Coronary artery (tissue), 2 donors: Measurements from ENCODE around the gene OPHN1.

Experiments
- DNase-seq: peaks from one replicate; pipeline ENCODE4 v3.0.0-alpha.2; 2017; ENCODE audit warnings: low spot score
- H3K27ac ChIP-seq, 2 donors: fragments of 200-600 bp; sonication (generic); one replicate each; pipeline ENCODE4 v1.5.1; 2016 to 2019
- H3K4me3 ChIP-seq: fragments of 200-600 bp; sonication (generic); 2 replicates; pipeline ENCODE4 v1.5.1; 2016; ENCODE audit warnings: mild to moderate bottlenecking, moderate library complexity
- TF ChIP-seq, protein P1 (sequence below): fragments of 200-600 bp; sonication (generic); IDR thresholded peaks from one replicate; pipeline ENCODE4 v1.5.1; 2019; ENCODE audit warnings: antibody characterized with exemption

OPHN1 gene

DNA sequence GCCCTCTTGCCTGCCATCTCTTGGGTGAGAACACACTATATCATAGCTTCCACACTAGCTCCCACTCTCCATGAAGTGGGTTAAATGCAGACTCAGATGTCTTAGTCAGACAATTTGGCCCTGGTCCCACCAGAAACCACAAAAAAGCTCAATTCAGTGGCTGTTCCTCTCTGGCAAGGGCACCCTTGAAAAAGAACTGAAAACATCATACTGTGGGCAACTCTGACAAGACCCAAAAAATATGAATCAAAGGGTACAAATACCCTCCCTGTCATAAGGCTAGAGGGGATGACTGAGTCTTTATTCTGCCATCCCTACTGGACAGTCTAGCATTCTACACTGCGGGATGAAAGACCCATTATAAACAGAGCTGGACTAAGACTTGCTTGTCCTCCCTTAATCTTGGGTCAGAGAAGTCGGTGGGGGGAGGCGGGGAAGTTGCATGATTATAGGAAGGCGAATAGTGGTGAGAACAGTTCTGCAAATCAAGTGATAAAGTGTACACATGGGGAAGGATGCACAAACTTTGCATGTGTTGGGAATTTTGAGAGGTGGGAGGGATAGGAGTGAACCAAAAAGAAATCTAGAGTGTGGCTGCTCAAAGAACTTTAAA lies 172.1 kb downstream of the OPHN1 start:
- Histone ChIP-seq H3K27ac (no peak overlapping the region), H3K4me3 (no peak overlapping the region)
- TF ChIP-seq, protein P1, sequence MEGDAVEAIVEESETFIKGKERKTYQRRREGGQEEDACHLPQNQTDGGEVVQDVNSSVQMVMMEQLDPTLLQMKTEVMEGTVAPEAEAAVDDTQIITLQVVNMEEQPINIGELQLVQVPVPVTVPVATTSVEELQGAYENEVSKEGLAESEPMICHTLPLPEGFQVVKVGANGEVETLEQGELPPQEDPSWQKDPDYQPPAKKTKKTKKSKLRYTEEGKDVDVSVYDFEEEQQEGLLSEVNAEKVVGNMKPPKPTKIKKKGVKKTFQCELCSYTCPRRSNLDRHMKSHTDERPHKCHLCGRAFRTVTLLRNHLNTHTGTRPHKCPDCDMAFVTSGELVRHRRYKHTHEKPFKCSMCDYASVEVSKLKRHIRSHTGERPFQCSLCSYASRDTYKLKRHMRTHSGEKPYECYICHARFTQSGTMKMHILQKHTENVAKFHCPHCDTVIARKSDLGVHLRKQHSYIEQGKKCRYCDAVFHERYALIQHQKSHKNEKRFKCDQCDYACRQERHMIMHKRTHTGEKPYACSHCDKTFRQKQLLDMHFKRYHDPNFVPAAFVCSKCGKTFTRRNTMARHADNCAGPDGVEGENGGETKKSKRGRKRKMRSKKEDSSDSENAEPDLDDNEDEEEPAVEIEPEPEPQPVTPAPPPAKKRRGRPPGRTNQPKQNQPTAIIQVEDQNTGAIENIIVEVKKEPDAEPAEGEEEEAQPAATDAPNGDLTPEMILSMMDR, result no peak
- DNase-seq, result no peak

DNA sequence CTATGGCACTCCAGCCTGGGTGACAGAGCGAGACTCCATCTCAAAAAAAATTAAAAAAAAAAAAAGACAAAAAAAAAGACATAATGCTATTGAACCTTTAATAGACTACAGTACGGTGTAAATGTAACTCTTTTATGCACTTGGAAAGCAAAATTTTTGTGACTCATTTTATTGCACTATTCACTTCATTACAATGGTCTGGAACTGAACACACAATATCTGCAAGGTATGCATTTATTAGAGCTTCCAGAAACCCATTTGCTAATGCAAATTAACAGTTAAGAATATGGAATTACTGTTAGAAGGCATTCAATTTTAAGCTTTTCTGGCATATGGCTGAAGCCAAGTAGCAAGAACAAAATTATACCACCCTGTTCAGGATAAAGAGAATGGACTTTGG lies 176.3 kb downstream of the OPHN1 start:
- no peak for DNase-seq
- Histone ChIP-seq H3K4me3 (no peak overlapping the region), H3K27ac (no peak overlapping the region)
- TF ChIP-seq, protein P1, result no peak

DNA sequence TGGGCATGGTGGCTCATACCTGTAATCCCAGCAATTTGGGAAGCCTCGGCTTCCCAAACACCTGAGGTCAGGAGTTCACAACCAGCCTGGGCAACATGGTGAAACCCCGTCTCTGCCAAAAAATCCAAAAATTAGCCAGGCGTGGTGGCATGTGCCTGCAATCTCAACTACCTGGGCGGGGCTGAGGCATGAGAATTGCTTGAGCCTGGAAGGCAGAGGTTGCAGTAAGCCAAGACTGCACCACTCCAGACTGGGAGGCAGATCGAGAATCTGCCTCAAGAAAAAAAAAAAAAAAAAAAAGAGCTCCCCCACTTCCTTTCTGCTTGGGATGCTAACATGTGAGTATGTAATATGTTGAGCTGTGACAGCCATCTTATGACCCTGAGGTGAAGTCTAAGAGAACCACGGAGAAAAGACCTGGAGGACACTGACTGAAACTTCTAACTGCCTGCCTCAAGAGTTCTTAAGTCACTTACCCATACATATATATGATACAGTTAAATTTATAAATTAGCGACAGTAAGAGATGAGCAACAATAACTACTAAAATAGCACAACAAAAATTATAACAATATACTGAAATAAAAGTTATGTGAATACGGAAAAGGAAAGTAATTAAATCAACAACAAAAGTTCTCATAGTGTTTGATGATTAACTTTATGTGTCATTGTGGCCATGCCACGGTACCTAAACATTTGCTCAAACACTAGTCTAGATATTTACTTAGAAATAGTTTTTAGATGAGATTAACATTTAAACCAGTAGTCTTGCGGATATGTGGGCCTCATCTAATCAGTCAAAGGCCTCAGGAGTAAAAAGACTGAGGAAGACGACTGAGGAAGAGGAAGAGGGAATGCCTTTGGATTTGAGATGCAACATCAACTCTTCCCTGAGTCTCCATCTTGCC lies 178.3 kb downstream of the OPHN1 start:
- DNase-seq, result no peak
- H3K4me3 ChIP-seq, result no peak overlapping the region
- TF ChIP-seq, protein P1, result no peak

DNA sequence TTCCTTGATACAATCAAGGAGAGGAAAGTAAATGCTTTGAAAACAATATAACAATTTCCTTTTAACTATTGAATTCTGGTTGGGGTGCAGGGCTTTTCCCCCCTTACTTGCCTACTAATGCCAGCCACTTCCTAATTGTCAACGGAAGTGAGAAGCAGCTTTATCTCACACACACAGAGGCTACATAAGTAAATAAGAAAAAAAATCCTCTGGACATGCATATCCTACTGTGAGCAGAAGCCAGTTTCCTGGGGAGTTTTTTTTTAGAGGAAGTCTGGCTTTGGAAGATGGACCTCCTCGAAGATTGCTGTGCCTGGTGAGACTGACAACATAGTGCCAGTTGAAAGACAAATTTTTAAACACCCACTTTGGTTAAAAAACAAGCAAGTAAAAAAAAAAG lies 180.6 kb downstream of the OPHN1 start:
- Histone ChIP-seq H3K4me3 (no peak overlapping the region), H3K27ac (no peak overlapping the region)
- TF ChIP-seq, protein P1, result no peak
- DNase-seq, result no peak

More for the DNA sequence above, 178.3 kb downstream of the OPHN1 start:
- no peak overlapping the region for H3K27ac ChIP-seq

DNA sequence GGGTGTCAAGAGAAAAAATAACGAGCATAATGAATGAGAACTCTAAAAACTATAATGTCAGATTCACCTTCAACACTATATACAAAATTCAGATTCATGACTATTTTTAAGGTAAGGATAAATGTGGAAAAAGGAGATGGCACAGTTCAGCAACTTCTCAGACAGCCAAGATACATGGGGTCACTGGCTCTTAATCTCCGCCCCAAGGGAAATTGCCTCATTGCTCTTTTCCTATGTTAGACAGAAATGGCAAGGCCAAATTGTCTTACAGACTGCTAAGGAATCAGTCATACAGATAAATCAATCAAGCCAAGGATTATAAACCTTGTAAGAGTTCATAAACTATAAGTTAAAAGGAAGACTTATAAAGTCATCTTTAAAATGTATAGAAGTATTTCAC lies 183.4 kb downstream of the OPHN1 start:
- TF ChIP-seq, protein P1, result no peak
- H3K27ac ChIP-seq, result peak overlapping the region in 1 of 2 donors; percentile 13
- no peak overlapping the region for H3K4me3 ChIP-seq
- no peak for DNase-seq

DNA sequence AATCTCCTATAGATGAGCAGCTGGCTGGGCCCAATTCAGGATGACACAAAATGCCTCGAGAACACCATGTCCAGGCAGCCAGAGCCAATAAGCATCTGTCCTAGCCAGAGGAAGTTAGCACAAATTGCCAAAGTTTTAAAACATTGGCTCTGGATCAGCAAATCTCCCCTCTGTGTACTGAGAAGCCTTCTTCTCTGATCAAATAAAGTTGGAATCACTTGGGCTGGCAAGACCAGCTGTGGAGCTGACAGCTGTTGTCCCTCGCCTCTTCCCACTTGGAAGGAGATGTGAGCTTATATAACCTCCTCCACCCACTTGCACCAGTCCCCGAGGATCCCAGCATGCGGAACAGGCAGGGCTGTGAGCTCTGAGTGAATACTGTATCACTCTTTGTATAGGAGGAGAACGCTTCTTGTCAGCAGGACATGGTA lies 183.9 kb downstream of the OPHN1 start:
- no peak for DNase-seq
- TF ChIP-seq, protein P1, result no peak
- Histone ChIP-seq H3K4me3 (no peak overlapping the region), H3K27ac (no peak overlapping the region)
